Activated CD8-positive, alpha-beta memory T cell treated with anti-CD3 and anti-CD28 coated beads for 48 hours (primary cell): ENCODE results near the gene RABEP1.
A peak's percentile ranks its signal among the peaks of the same experiment; 100 is the strongest.
"Not testable (repeated sequence)": the region's sequence is repeated elsewhere in the genome, so short reads cannot be mapped to it uniquely, and the experiment has no call there.

Source experiments
- DNase-seq, 3 experiments: peaks; one replicate each; pipeline ENCODE4 v3.0.0-alpha.2; 2020; ENCODE audit warnings: low read depth in 2 of 3, low spot score in 2 of 3

Gene RABEP1

DNA sequence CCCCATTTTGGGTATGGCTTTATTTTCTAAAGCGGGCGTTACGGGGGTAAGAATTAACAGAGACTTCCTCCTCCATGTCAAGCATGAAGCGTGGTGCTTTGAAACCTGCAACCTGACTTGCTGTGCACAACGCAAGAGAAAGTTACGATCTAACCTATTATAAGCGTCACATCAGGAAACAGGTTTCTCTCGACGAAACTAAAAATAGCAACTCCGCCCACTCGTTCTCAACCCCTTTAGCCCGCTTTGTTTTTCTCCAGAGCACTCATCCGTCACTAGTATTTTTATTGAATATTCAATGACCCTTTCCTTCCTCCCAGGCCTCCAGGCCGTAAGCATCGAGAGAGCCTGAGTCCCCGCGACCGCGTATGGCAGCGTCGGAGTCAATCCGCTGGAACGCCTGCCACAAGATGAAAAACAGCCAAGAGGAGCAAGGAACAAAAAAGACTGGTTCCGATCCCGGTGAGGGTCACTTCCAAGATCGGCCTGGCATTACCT lies 136.8 kb downstream of the RABEP1 start:
- DNase-seq = peak in 2 of 3 experiments; percentile 25 to 26

DNA sequence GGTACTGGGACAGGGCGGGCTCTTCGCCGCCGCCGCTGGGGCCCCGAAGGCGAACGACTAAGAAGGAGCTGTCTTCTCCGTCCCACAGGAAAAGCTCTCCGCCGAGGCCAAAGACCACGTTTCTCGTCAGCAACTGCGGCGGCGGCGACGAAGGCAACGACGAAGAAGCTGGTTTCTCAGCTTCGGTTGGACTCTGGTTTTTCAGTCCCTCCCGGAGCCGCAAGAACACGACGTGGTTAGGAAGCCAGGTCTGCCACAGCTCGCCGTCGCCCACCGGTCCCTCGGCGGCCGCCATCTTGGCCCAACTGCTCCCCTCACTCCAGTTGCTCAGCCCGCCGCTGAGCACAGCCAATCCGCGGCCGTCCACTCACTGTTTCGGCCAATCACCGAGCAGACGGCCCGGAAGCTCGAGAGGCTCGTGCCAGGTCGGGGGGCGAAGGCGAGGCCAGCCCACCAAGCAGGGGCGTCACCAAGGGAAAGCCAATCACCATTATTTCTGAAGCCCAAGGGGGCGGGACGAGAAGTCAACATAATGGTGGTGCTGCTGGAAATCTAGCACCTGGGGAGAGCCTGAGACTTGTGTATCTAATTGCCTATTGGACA lies 137.4 kb downstream of the RABEP1 start, which contains the start of gene NUP88:
Gene NUP88, minus strand, starts transcription at position 307 of the 603 bp plus-strand sequence. Its CDS starts 12 bp downstream, at position 295.
- peak; percentile 66 to 93 (median 89) for DNase-seq

DNA sequence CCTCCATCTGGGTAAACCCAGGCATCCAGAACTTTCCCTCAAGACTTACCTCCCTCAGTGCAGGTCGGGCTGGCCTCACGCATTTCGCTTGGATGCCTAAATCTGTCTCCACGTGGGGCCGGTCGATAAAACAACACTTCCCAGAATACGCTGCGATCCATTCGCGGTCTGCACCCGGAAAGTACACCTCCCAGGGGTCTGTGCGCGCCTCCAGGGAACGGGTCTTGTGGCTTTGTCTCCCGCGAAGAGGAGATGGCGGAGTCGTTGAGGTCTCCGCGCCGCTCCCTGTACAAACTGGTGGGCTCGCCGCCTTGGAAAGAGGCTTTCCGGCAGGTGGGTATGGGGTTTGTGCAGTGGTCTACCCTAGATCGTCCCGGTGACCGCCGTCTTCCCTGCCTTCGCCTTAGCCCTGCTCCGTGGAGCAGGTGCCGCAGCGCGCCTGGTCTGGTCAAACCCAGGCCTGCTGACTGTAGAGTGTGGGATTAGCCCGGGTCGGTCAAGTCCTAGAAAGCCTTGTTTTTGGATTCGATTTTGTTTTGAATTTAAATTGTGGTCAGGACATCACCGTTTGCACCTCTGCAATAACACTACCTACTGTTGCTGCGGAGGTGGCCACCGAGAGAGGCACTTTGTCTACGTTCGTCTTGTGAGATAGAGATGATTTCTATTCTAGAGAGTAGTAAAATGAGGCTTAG lies 138.0 kb downstream of the RABEP1 start, which contains the start of gene RPAIN:
Gene RPAIN, plus strand, starts transcription at position 224 of the 695 bp plus-strand sequence. Its CDS starts 29 bp downstream, at position 253.
- DNase-seq = peak in 2 of 3 experiments; percentile 66 to 77

DNA sequence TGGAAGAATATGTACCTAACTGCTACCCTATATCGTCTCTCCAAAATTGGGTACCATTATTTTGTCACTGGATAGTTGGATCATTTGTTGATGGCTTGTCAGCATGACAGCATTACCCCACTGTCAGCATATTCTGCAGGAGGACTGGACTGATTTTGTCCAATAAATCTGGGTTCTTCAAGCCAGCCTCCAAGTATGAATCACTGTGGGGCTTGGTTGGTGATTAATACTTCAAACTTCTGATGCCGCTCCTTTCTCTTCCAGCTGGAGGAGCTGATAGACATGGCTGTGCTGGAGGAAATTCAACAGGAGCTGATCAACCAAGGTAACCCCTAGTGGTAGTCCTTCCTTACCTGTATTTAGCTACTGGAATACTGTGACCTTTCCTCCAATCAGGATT lies 140.4 kb downstream of the RABEP1 start:
- DNase-seq = no peak

DNA sequence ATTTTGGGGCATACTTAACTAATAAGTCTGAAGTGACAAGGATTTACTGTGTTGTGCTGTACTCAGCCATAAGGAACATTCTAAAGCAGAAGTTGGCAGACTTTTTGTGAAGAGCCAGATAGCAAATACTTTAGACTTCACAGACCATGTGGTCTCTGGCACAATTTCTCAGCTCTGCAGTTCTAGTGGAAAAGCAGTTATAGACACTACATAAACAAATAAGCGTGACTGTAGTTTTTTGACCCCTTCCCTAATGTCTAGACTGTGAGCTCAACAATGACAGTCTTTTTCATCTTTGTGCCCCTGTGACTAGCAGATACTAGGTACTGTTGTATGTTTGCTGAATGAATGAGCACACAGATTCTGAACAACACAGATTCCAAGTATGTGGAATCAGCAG lies 142.8 kb downstream of the RABEP1 start:
- no peak for DNase-seq

DNA sequence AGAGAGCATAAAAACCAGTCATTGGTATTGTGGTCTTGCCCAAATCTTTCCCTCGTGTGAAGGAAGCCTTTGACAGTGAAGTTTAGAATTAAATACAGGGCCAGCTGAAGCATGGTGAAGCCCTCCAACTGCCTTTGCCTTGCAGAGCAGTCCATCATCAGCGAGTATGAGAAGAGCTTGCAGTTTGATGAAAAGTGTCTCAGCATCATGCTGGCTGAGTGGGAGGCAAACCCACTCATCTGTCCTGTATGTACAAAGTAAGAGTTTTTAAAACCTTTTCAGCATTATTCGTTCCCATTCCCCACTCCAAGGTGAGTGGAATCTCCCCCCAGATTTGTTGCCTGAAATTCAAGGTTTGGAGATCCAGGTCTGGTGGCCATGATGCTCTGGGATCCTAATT lies 143.7 kb downstream of the RABEP1 start:
- DNase-seq = no peak

DNA sequence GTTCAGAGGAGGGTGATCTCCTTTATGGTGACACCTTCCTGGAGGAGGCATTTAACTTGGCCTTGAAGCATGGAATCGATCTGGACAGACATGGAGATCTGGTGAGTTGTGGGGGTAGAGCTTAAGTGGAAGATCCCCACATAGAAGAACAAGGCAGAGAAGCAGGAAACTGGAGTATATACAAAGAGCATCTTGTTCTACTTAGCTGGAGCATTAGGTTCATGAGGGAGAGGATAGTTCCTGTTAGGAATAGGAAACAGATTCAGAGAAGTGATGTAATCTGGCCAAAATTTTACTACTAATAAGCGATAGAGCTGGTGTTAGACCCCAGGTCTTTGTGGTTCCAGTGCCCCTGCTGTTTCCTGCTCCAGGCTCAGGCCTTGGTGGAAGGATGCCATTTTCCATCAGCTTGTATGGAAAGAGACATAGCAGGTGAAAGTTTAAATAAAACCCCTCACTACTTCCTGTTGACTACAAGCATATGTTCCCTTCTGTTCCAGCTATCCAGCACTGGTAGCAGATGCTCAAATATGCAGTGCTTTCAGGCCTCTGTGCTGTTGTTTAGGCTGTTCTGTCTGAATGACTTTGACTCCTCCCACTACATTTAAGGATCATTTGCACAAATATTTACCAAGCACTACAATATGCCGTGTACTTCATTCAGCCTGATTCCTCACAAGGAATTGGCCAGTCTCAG lies 147.3 kb downstream of the RABEP1 start:
- no peak for DNase-seq

DNA sequence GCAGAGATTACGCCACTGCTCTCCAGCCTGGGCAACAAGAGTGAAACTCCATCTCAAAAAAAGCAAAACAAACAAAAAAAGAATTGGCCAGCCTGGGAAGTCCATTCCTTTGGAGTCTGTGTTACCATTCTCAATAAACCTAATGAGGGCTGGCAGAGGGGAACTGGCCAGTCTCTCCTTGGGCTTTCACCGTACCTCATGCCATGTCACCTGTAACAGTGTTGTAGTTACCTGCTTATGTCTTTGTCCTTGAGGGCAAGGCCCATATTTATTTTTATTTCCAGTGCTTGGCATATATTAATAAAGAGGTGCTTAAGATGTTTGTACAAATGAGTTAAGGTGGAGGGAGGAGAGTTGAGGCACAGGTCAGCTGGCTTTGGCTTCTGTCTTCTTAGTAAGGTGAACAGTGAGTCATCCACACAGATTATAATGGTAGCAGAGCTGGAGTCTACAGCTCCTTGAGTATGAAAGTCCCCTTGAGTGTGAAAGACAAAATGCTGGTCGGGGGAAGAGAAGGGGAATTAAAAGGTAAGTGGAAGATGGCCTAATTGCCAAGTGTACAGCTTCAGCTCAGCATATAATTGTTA lies 148.4 kb downstream of the RABEP1 start:
- DNase-seq = no peak

DNA sequence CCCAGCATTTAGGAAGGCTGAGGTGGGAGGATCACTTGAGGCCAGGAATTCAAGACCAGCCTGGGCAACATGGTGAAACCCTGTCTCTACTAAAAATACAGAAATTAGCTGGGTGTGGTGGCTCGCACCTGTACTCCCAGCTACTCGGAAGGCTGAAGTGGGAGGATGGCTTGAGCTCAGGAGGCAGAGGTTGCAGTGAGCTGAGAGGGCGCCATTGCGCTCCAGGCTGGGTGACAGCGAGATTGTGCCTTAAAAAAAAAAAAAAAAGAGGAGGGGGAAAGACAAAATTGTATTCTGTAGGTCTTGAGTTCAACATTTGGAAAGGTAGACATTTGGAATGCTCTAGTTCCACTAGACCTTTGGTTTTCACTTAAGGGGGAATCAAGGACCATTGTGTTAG lies 149.2 kb downstream of the RABEP1 start:
- not testable (repeated sequence) for DNase-seq

DNA sequence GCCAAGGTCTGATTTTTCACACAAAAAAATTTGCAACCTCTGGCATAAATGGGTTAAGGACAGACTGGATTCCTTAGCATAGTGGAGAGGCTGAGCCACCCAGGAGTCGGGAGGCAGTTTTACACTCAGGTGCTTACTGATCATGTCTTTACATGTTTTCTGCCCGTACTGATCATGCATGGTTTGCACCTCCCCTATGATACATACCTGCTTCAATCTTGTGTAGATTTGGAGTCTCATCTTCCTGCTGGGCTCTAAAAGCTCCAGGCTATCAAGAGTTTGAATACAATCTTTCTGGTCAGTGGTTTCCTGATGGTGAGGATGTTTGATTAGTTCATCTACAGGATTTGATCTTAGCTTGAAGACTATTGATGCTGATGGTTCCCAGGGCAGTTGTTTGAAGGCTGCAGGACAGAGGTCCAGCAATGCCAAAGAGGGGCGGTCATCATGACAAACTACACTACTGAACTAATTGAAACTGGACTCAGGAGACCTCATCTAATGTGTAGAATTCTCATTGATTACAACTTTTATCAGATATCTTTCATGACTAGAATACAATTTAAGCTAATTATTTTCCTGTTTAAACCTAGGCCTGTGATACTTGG lies 150.0 kb downstream of the RABEP1 start:
- DNase-seq = no peak

DNA sequence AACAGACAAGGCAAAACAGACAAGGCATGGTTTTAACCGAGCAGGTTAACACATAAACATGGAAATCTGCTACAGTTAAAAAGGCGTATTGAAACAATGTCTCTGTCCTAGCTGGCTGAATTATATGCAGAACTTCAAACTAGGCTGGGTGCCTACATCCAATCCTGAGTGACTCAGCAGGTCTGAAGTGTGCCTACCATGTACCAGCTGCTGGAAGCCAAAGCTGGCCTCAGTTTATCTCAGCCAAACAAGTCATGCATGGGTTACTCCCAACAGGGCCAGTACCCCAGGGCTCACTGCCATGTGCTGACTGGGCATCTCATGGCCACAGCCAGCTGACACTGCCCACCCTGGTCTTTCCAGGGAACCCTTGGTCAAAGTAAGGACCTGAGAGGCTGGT lies 152.9 kb downstream of the RABEP1 start:
- DNase-seq = no peak
